Neural cell (in vitro differentiated cells): Measurements from ENCODE around the gene MYBBP1A.

Experiments used
- CTCF ChIP-seq: fragments of 450-650 bp; IDR thresholded peaks from 2 replicates; pipeline ENCODE4 v1.5.1; 2014; ENCODE audit warnings: antibody characterized with exemption, mild to moderate bottlenecking, moderate library complexity; ENCODE audit not compliant: poor library complexity, severe bottlenecking
- EP300 ChIP-seq: fragments of 450-650 bp; conservative IDR thresholded peaks from 2 replicates; pipeline ENCODE4 v1.6.1; 2014; ENCODE audit warnings: antibody characterized with exemption, mild to moderate bottlenecking, moderate library complexity; ENCODE audit not compliant: poor library complexity, severe bottlenecking
- EZH2 ChIP-seq: fragments of 200-600, 300-800 bp; shearing (Covaris generic), sonication (generic); IDR thresholded peaks from 2 replicates; pipeline ENCODE4 v1.6.1; 2014; ENCODE audit warnings: antibody characterized with exemption, low read length, borderline replicate concordance, mild to moderate bottlenecking; ENCODE audit not compliant: insufficient read depth, poor library complexity, severe bottlenecking
- MXI1 ChIP-seq: fragments of 450-650 bp; conservative IDR thresholded peaks from 2 replicates; pipeline ENCODE4 v1.6.1; 2014; ENCODE audit warnings: antibody characterized with exemption, mild to moderate bottlenecking; ENCODE audit not compliant: poor library complexity, severe bottlenecking
- POLR2AphosphoS5 ChIP-seq: IDR thresholded peaks from 2 replicates; pipeline ENCODE4 v1.6.1; 2012
- RAD21 ChIP-seq: fragments of 450-650 bp; conservative IDR thresholded peaks from 2 replicates; pipeline ENCODE4 v1.6.1; 2014; ENCODE audit warnings: antibody characterized with exemption, mild to moderate bottlenecking, moderate library complexity
- REST ChIP-seq: IDR thresholded peaks from 2 replicates; pipeline ENCODE4 v1.6.1; 2012; ENCODE audit warnings: borderline replicate concordance
- SMC3 ChIP-seq: fragments of 450-650 bp; conservative IDR thresholded peaks from 2 replicates; pipeline ENCODE4 v1.6.1; 2014; ENCODE audit warnings: antibody characterized with exemption, mild to moderate bottlenecking, moderate library complexity; ENCODE audit not compliant: poor library complexity
- TAF1 ChIP-seq: IDR thresholded peaks from 2 replicates; pipeline ENCODE4 v1.6.1; 2012; ENCODE audit warnings: low read depth

GRCh38 chr17:4596636-4597380 is 41.6 kb upstream of the MYBBP1A start:
- TF ChIP-seq EP300: no peak
- TF ChIP-seq EZH2: no peak
- TF ChIP-seq CTCF: no peak
- TF ChIP-seq POLR2AphosphoS5: no peak
- no peak for TF ChIP-seq SMC3
- no peak for TF ChIP-seq RAD21
- no peak for TF ChIP-seq REST
- TF ChIP-seq TAF1: no peak
- no peak for TF ChIP-seq MXI1
